Measurements from ENCODE around the gene FAAP20.
A peak's percentile ranks its signal among the peaks of the same experiment; 100 is the strongest.

The FAAP20 gene

GRCh38 chr1:2190491-2190976, 4.0 kb downstream of the FAAP20 start:
- H3K4me1 ChIP-seq (ENCODE audit: insufficient read depth, insufficient read length) = peaks cover 6% of the 10 kb centered on the region
- no peaks in the 10 kb centered on the region for H3K9me3 ChIP-seq (ENCODE audit: insufficient read depth, low read length)
- peaks cover 43% of the 10 kb centered on the region for H3K36me3 ChIP-seq (ENCODE audit: insufficient read depth, insufficient read length, low read length)
- peak overlapping the region; percentile 74 for H3K9ac ChIP-seq (ENCODE audit: insufficient read length, low read depth)
- no peak overlapping the region for H3K4me3 ChIP-seq (ENCODE audit: insufficient read length, low read depth)
- TF ChIP-seq SUZ12 (IDR thresholded peaks at IDR 0.05; ENCODE audit: extremely low read depth, insufficient read depth, insufficient read length) = no peak
- TF ChIP-seq YY1 (IDR thresholded peaks at IDR 0.05; ENCODE audit: insufficient read depth, insufficient read length) = no peak
- TF ChIP-seq ZNF274 (IDR thresholded peaks at IDR 0.05; ENCODE audit: low read depth, low read length) = no peak
- DNase-seq (ENCODE audit: low read depth, low spot score) = no peak
- no peaks in the 10 kb centered on the region for H3K27me3 ChIP-seq (ENCODE audit: insufficient read depth, insufficient read length)

- H3K9ac ChIP-seq (ENCODE audit: insufficient read length, low read depth) = peak overlapping the region; percentile 74
- no peaks in the 10 kb centered on the region for H3K27me3 ChIP-seq (ENCODE audit: insufficient read depth, insufficient read length)
- peak; percentile 28 for DNase-seq (ENCODE audit: low read depth, low spot score)
- H3K36me3 ChIP-seq (ENCODE audit: insufficient read depth, insufficient read length, low read length) = peaks cover 50% of the 10 kb centered on the region
- H3K4me3 ChIP-seq (ENCODE audit: insufficient read length, low read depth) = no peak overlapping the region
- TF ChIP-seq SUZ12 (IDR thresholded peaks at IDR 0.05; ENCODE audit: extremely low read depth, insufficient read depth, insufficient read length) (no peak), ZNF274 (IDR thresholded peaks at IDR 0.05; ENCODE audit: low read depth, low read length) (no peak), YY1 (IDR thresholded peaks at IDR 0.05; ENCODE audit: insufficient read depth, insufficient read length) (no peak)
- H3K9me3 ChIP-seq (ENCODE audit: insufficient read depth, low read length) = no peaks in the 10 kb centered on the region
- H3K4me1 ChIP-seq (ENCODE audit: insufficient read depth, insufficient read length) = peaks cover 5% of the 10 kb centered on the region
Observed at GRCh38 chr1:2189459-2190425, 4.8 kb downstream of the FAAP20 start.

GRCh38 chr1:2188336-2188735, 6.2 kb downstream of the FAAP20 start:
- H3K36me3 ChIP-seq (ENCODE audit: insufficient read depth, insufficient read length, low read length) = peaks cover 62% of the 10 kb centered on the region
- no peaks in the 10 kb centered on the region for H3K27me3 ChIP-seq (ENCODE audit: insufficient read depth, insufficient read length)
- peaks cover 5% of the 10 kb centered on the region for H3K4me1 ChIP-seq (ENCODE audit: insufficient read depth, insufficient read length)
- no peak overlapping the region for H3K9ac ChIP-seq (ENCODE audit: insufficient read length, low read depth)
- TF ChIP-seq ZNF274 (IDR thresholded peaks at IDR 0.05; ENCODE audit: low read depth, low read length) (no peak), SUZ12 (IDR thresholded peaks at IDR 0.05; ENCODE audit: extremely low read depth, insufficient read depth, insufficient read length) (no peak), YY1 (IDR thresholded peaks at IDR 0.05; ENCODE audit: insufficient read depth, insufficient read length) (no peak)
- no peak overlapping the region for H3K4me3 ChIP-seq (ENCODE audit: insufficient read length, low read depth)
- H3K9me3 ChIP-seq (ENCODE audit: insufficient read depth, low read length) = no peaks in the 10 kb centered on the region
- DNase-seq (ENCODE audit: low read depth, low spot score) = no peak

- H3K9ac ChIP-seq (ENCODE audit: insufficient read length, low read depth) = no peak overlapping the region
- no peak for DNase-seq (ENCODE audit: low read depth, low spot score)
- no peak for TF ChIP-seq SUZ12 (IDR thresholded peaks at IDR 0.05; ENCODE audit: extremely low read depth, insufficient read depth, insufficient read length)
- TF ChIP-seq ZNF274 (IDR thresholded peaks at IDR 0.05; ENCODE audit: low read depth, low read length) = no peak
- TF ChIP-seq YY1 (IDR thresholded peaks at IDR 0.05; ENCODE audit: insufficient read depth, insufficient read length) = no peak
Observed at GRCh38 chr1:2187619-2188018, 7.0 kb downstream of the FAAP20 start.

GRCh38 chr1:2186901-2187300, 7.7 kb downstream of the FAAP20 start:
- Histone ChIP-seq H3K27me3 (ENCODE audit: insufficient read depth, insufficient read length) (no peaks in the 10 kb centered on the region), H3K9ac (ENCODE audit: insufficient read length, low read depth) (no peak overlapping the region), H3K9me3 (ENCODE audit: insufficient read depth, low read length) (no peaks in the 10 kb centered on the region), H3K4me1 (ENCODE audit: insufficient read depth, insufficient read length) (peaks cover 5% of the 10 kb centered on the region), H3K4me3 (ENCODE audit: insufficient read length, low read depth) (no peak overlapping the region), H3K36me3 (ENCODE audit: insufficient read depth, insufficient read length, low read length) (peaks cover 62% of the 10 kb centered on the region)
- no peak for TF ChIP-seq SUZ12 (IDR thresholded peaks at IDR 0.05; ENCODE audit: extremely low read depth, insufficient read depth, insufficient read length)
- TF ChIP-seq ZNF274 (IDR thresholded peaks at IDR 0.05; ENCODE audit: low read depth, low read length) = no peak
- no peak for TF ChIP-seq YY1 (IDR thresholded peaks at IDR 0.05; ENCODE audit: insufficient read depth, insufficient read length)
- DNase-seq (ENCODE audit: low read depth, low spot score) = no peak

More at GRCh38 chr1:2187619-2188018, 7.0 kb downstream of the FAAP20 start:
- peaks cover 5% of the 10 kb centered on the region for H3K4me1 ChIP-seq (ENCODE audit: insufficient read depth, insufficient read length)
- no peak overlapping the region for H3K4me3 ChIP-seq (ENCODE audit: insufficient read length, low read depth)
- no peaks in the 10 kb centered on the region for H3K27me3 ChIP-seq (ENCODE audit: insufficient read depth, insufficient read length)
- peaks cover 61% of the 10 kb centered on the region for H3K36me3 ChIP-seq (ENCODE audit: insufficient read depth, insufficient read length, low read length)
- H3K9me3 ChIP-seq (ENCODE audit: insufficient read depth, low read length) = no peaks in the 10 kb centered on the region

GRCh38 chr1:2185880-2186855, 8.4 kb downstream of the FAAP20 start:
- Histone ChIP-seq H3K36me3 (ENCODE audit: insufficient read depth, insufficient read length, low read length) (peaks cover 61% of the 10 kb centered on the region), H3K4me1 (ENCODE audit: insufficient read depth, insufficient read length) (peaks cover 5% of the 10 kb centered on the region), H3K9me3 (ENCODE audit: insufficient read depth, low read length) (no peaks in the 10 kb centered on the region), H3K4me3 (ENCODE audit: insufficient read length, low read depth) (no peak overlapping the region), H3K27me3 (ENCODE audit: insufficient read depth, insufficient read length) (no peaks in the 10 kb centered on the region), H3K9ac (ENCODE audit: insufficient read length, low read depth) (no peak overlapping the region)
- no peak for DNase-seq (ENCODE audit: low read depth, low spot score)
- TF ChIP-seq SUZ12 (IDR thresholded peaks at IDR 0.05; ENCODE audit: extremely low read depth, insufficient read depth, insufficient read length) (no peak), ZNF274 (IDR thresholded peaks at IDR 0.05; ENCODE audit: low read depth, low read length) (no peak), YY1 (IDR thresholded peaks at IDR 0.05; ENCODE audit: insufficient read depth, insufficient read length) (no peak)
